ENCODE data around the gene MAGEB17. TPM values are rescaled to one million over a fixed set of nuclear protein-coding genes. Genes with fewer than 3 reads are reported as not detected.

MAGEB17 gene
- polyA plus RNA-seq, 1 of the 3 experiments (the other 2 are of a cell fraction), result 0.13 TPM

DNA sequence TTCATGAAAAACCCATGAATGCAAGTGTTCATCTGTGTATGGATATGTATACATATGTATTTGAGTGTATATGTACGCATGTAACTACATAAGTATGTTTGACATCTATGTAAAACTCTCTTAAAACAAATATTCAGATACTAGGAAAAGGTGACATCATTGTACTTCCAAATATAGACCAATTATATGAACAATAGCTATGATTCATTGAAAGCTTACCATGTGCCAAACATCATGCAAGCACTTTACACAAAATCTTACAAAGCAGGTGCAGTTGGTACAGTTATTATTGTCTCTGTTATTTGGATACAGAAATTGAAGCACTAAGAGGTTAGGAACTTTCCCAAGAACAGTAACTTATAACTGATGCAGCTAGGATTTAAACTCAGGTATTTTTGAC lies 21.4 kb downstream of the MAGEB17 start:
- Histone ChIP-seq H3K36me3 (replicated peaks in 1 of 2; ENCODE audit: control insufficient read depth in 1 of 2, insufficient read depth in 2 of 2, low read length in 1 of 2) (no peaks in the 10 kb centered on the region), H3K9me2 (no peaks in the 10 kb centered on the region), H3F3A (replicated peaks; ENCODE audit: insufficient read depth) (peaks cover 21% of the 10 kb centered on the region), H3K4me1 (ENCODE audit: control insufficient read depth in 1 of 2, insufficient read depth in 2 of 2, low read depth in 1 of 2, low read length in 1 of 2) (peaks cover 2 to 28% of the 10 kb centered on the region in 2 experiments; a peak in 2 of 4 replicates), H3K4me2 (no peak overlapping the region), H2AFZ (ENCODE audit: low read depth) (no peak overlapping the region), H4K20me1 (ENCODE audit: insufficient read depth) (no peaks in the 10 kb centered on the region), H3K9me3 (no peaks in the 10 kb centered on the region), H3K9ac (no peak overlapping the region), H3K79me2 (ENCODE audit: insufficient read depth) (peaks cover 5% of the 10 kb centered on the region; the same call in 1 of the 2 replicates), H3K4me3 (ENCODE audit: low read depth in 2 of 2, low read length in 1 of 2) (no peak overlapping the region), H3K27ac (ENCODE audit: low read depth in 2 of 2, low read length in 1 of 2) (0 out of 4 replicates have a peak overlapping the region, but pooled peaks of 1 of the 2 experiments have one; percentile 3), H3K27me3 (ENCODE audit: insufficient read depth) (no peaks in the 10 kb centered on the region)
- WGBS (ENCODE audit: low lambda C conversion rate), result 4% methylated on average over 1 of the region's 1 CpG
- TF ChIP-seq USF1 (IDR thresholded peaks at IDR 0.05; ENCODE audit: borderline replicate concordance, low read depth), result no peak
- TF ChIP-seq MEF2A (IDR thresholded peaks at IDR 0.05; ENCODE audit: borderline replicate concordance, low read depth), result peak; percentile 82; the same call in 1 of the 2 replicates
- no peak for TF ChIP-seq EZH2phosphoT487 (IDR thresholded peaks at IDR 0.05; ENCODE audit: borderline replicate concordance, low read depth)
- no peak for TF ChIP-seq TEAD4 (IDR thresholded peaks at IDR 0.05; ENCODE audit: borderline replicate concordance, insufficient read depth)
- peak; percentile 46; the same call in 1 of the 2 replicates for TF ChIP-seq FOSL2 (IDR thresholded peaks at IDR 0.05; ENCODE audit: borderline replicate concordance, low read depth)
- TF ChIP-seq NRF1 (IDR thresholded peaks at IDR 0.05; ENCODE audit: low read depth, low read length), result no peak
- TF ChIP-seq JUND (IDR thresholded peaks at IDR 0.05), result peak; percentile 44
- no peak for TF ChIP-seq CHD2 (IDR thresholded peaks at IDR 0.05; ENCODE audit: low read length, partially characterized antibody)
- no peak for TF ChIP-seq SMC3 (IDR thresholded peaks at IDR 0.05; ENCODE audit: low read depth, low read length)
- no peak for TF ChIP-seq NFIC (IDR thresholded peaks at IDR 0.05; ENCODE audit: borderline replicate concordance)
- ChIA-PET POLR2A (no interaction called here), CTCF (no interaction called here)
- no peak for DNase-seq

GRCh38 chrX:16191605-16192004 lies 24.3 kb downstream of the MAGEB17 start:
- POLR2A ChIA-PET, result no interaction called here
- Histone ChIP-seq H3K4me2 (no peak overlapping the region), H3K9me2 (no peaks in the 10 kb centered on the region), H3K9ac (no peak overlapping the region), H3K4me1 (ENCODE audit: control insufficient read depth in 1 of 2, insufficient read depth in 2 of 2, low read depth in 1 of 2, low read length in 1 of 2) (0 out of 4 replicates have a peak, but pooled peaks cover 0 to 11% of the 10 kb centered on the region in 2 experiments), H3F3A (replicated peaks; ENCODE audit: insufficient read depth) (peaks cover 2% of the 10 kb centered on the region), H3K27me3 (ENCODE audit: insufficient read depth) (no peaks in the 10 kb centered on the region), H3K27ac (ENCODE audit: low read depth in 2 of 2, low read length in 1 of 2) (no peak overlapping the region), H4K20me1 (ENCODE audit: insufficient read depth) (no peaks in the 10 kb centered on the region), H3K4me3 (ENCODE audit: low read depth in 2 of 2, low read length in 1 of 2) (no peak overlapping the region), H2AFZ (ENCODE audit: low read depth) (peak overlapping the region; percentile 63; the same call in 1 of the 2 replicates), H3K79me2 (ENCODE audit: insufficient read depth) (no peaks in the 10 kb centered on the region), H3K9me3 (no peaks in the 10 kb centered on the region), H3K36me3 (replicated peaks in 1 of 2; ENCODE audit: control insufficient read depth in 1 of 2, insufficient read depth in 2 of 2, low read length in 1 of 2) (no peaks in the 10 kb centered on the region)
- CTCF ChIA-PET, result no interaction called here
- no peak for DNase-seq
- WGBS (ENCODE audit: low lambda C conversion rate), result 65% methylated on average over 6 of the region's 6 CpGs
- TF ChIP-seq RFX5 (IDR thresholded peaks at IDR 0.05; ENCODE audit: low read length), result no peak
- no peak for TF ChIP-seq USF2 (IDR thresholded peaks at IDR 0.05; ENCODE audit: borderline replicate concordance, low read depth, low read length)
- TF ChIP-seq ELF1 (IDR thresholded peaks at IDR 0.05), result no peak
- no peak for TF ChIP-seq FOXM1 (IDR thresholded peaks at IDR 0.05; ENCODE audit: low read depth)
- TF ChIP-seq IRF3 (IDR thresholded peaks at IDR 0.05; ENCODE audit: low read depth, low read length), result no peak
- TF ChIP-seq CTCF (IDR thresholded peaks at IDR 0.05), result no peak
- no peak for TF ChIP-seq SIN3A (IDR thresholded peaks at IDR 0.05; ENCODE audit: borderline replicate concordance, low read depth, low read length)
- TF ChIP-seq TAF1 (IDR thresholded peaks at IDR 0.05; ENCODE audit: borderline replicate concordance, low read depth, low read length), result no peak
- TF ChIP-seq, protein P1, sequence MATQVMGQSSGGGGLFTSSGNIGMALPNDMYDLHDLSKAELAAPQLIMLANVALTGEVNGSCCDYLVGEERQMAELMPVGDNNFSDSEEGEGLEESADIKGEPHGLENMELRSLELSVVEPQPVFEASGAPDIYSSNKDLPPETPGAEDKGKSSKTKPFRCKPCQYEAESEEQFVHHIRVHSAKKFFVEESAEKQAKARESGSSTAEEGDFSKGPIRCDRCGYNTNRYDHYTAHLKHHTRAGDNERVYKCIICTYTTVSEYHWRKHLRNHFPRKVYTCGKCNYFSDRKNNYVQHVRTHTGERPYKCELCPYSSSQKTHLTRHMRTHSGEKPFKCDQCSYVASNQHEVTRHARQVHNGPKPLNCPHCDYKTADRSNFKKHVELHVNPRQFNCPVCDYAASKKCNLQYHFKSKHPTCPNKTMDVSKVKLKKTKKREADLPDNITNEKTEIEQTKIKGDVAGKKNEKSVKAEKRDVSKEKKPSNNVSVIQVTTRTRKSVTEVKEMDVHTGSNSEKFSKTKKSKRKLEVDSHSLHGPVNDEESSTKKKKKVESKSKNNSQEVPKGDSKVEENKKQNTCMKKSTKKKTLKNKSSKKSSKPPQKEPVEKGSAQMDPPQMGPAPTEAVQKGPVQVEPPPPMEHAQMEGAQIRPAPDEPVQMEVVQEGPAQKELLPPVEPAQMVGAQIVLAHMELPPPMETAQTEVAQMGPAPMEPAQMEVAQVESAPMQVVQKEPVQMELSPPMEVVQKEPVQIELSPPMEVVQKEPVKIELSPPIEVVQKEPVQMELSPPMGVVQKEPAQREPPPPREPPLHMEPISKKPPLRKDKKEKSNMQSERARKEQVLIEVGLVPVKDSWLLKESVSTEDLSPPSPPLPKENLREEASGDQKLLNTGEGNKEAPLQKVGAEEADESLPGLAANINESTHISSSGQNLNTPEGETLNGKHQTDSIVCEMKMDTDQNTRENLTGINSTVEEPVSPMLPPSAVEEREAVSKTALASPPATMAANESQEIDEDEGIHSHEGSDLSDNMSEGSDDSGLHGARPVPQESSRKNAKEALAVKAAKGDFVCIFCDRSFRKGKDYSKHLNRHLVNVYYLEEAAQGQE (IDR thresholded peaks at IDR 0.05; ENCODE audit: low read depth, low read length), result no peak
- no peak for TF ChIP-seq RAD21 (IDR thresholded peaks at IDR 0.05; ENCODE audit: low read length)
- no peak for TF ChIP-seq TEAD4 (IDR thresholded peaks at IDR 0.05; ENCODE audit: borderline replicate concordance, insufficient read depth)
- no peak for TF ChIP-seq GABPA (IDR thresholded peaks at IDR 0.05; ENCODE audit: low read depth)
